ENCODE measurements around the gene STYXL2. TPM values are rescaled to one million over a fixed set of nuclear protein-coding genes. Genes with fewer than 3 reads are reported as not detected.
A peak's percentile ranks its signal among the peaks of the same experiment; 100 is the strongest.

STYXL2 gene
- total RNA-seq, 4 donors from 2014 or later, result under 0.01 TPM; not detected in 3

GRCh38 chr1:167066333-167067122 lies 27.3 kb upstream of the STYXL2 start:
- peaks cover 0 to 4% (median 0%) of the 10 kb centered on the region in 4 donors for H3K27me3 ChIP-seq
- no peaks in the 10 kb centered on the region for H3K36me3 ChIP-seq
- peak overlapping the region in 3 of 4 donors; percentile 15 to 48 (median 34) for H3K4me3 ChIP-seq
- WGBS, 2 donors, result 2 to 6% methylated on average over 20 to 27 of the region's 31 CpGs
- no peaks in the 10 kb centered on the region for H3K9me3 ChIP-seq
- no peak overlapping the region for H3K27ac ChIP-seq
- peaks cover 0 to 8% (median 0%) of the 10 kb centered on the region in 3 donors for H3K4me1 ChIP-seq
- no peak for DNase-seq
- intact Hi-C loops (cut with DNase I), result loop anchor here (10.0 kb wide), 3 partner anchors 148 to 468 kb away; no protein-coding TSS in a partner anchor
- no peak for TF ChIP-seq POLR2A (IDR thresholded peaks at IDR 0.05)
- TF ChIP-seq, protein P1, sequence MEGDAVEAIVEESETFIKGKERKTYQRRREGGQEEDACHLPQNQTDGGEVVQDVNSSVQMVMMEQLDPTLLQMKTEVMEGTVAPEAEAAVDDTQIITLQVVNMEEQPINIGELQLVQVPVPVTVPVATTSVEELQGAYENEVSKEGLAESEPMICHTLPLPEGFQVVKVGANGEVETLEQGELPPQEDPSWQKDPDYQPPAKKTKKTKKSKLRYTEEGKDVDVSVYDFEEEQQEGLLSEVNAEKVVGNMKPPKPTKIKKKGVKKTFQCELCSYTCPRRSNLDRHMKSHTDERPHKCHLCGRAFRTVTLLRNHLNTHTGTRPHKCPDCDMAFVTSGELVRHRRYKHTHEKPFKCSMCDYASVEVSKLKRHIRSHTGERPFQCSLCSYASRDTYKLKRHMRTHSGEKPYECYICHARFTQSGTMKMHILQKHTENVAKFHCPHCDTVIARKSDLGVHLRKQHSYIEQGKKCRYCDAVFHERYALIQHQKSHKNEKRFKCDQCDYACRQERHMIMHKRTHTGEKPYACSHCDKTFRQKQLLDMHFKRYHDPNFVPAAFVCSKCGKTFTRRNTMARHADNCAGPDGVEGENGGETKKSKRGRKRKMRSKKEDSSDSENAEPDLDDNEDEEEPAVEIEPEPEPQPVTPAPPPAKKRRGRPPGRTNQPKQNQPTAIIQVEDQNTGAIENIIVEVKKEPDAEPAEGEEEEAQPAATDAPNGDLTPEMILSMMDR (IDR thresholded peaks at IDR 0.05), result peak; percentile 82 to 95 (median 92)

DNA sequence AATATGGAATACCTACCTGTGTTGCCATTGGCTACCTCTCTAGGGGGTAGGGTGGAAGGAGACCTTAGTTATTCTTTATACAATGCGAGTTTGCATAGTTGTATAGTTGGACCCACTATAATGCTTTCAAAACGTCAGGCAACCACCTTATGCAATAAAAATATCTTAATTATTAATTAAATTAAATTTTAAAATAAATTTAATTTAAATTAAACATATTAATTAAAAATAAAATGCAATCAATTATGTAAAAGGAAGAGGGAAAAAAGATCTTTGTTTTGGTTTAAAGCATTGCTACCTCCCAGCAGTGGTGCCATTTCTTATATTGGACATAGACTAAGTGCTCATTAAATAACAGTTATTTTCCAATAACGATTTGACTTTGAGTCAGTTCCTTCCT lies 26.0 kb upstream of the STYXL2 start:
- Histone ChIP-seq H3K9me3 (no peaks in the 10 kb centered on the region), H3K4me1 (peaks cover 0 to 8% (median 0%) of the 10 kb centered on the region in 3 donors), H3K27ac (no peak overlapping the region), H3K4me3 (no peak overlapping the region), H3K27me3 (peaks cover 0 to 4% (median 0%) of the 10 kb centered on the region in 4 donors), H3K36me3 (no peaks in the 10 kb centered on the region)
- intact Hi-C loops (cut with DNase I), result loop anchor here (10.0 kb wide), 3 partner anchors 147 to 467 kb away; no protein-coding TSS in a partner anchor
- no peak for TF ChIP-seq POLR2A (IDR thresholded peaks at IDR 0.05)
- TF ChIP-seq, protein P1 (IDR thresholded peaks at IDR 0.05), result no peak
- WGBS, 2 donors, result 72 to 74% methylated on average over 3 of the region's 3 CpGs
- DNase-seq, result no peak

DNA sequence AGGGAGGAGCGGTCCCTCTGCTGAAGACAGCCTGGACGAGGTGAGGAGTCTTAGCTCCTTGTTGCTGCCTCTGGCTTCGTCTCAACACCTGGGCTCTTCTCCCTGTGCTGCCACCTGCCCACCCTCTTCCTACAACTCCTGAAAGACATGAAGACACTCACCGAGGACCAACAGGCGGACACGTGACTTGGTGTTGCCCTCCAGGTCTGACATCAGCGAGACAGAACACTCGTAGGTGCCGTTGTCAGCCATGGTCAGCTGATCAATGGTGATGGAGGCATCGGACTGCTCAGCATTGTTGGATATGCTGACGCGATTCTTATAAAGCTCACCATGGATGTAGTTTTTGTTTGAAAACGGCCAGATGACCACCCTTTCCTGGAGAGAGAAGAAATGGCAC lies 25.1 kb upstream of the STYXL2 start:
- TF ChIP-seq POLR2A (IDR thresholded peaks at IDR 0.05), result no peak
- TF ChIP-seq, protein P1 (IDR thresholded peaks at IDR 0.05), result no peak
- H3K27ac ChIP-seq, result no peak overlapping the region
- H3K27me3 ChIP-seq, result peaks cover 0 to 4% (median 0%) of the 10 kb centered on the region in 4 donors
- intact Hi-C loops (cut with DNase I), result loop anchor here (10.0 kb wide), 3 partner anchors 146 to 466 kb away; no protein-coding TSS in a partner anchor
- no peaks in the 10 kb centered on the region for H3K36me3 ChIP-seq
- H3K4me3 ChIP-seq, result no peak overlapping the region
- H3K9me3 ChIP-seq, result no peaks in the 10 kb centered on the region
- no peak for DNase-seq
- 74 to 92% methylated on average over 4 to 12 of the region's 13 CpGs for WGBS, 2 donors
- peaks cover 0 to 8% (median 0%) of the 10 kb centered on the region in 3 donors for H3K4me1 ChIP-seq

DNA sequence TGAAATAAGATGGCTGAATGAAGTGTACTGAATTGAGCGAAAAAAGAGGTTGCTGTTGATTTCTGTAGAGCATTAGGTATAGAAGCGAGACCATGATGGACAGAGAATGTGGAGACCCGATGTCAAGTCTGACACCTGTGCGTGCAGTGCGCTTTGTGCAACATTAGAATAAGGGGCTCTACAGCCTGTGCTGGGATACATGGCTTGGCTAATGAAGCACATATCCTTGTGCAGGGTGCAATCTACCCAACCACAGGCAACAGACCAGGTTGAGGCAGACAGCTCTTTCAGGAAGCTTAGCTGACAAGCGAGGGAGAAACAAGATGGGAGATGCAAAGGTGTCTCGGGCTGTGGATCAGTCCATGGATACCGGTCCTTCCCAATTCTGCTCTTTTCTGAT lies 22.6 kb upstream of the STYXL2 start:
- no peak for DNase-seq
- Histone ChIP-seq H3K36me3 (no peaks in the 10 kb centered on the region), H3K4me1 (peaks cover 0 to 8% (median 0%) of the 10 kb centered on the region in 3 donors), H3K27me3 (peaks cover 0 to 10% (median 0%) of the 10 kb centered on the region in 4 donors), H3K4me3 (no peak overlapping the region), H3K27ac (no peak overlapping the region), H3K9me3 (no peaks in the 10 kb centered on the region)
- intact Hi-C loops (cut with DNase I), result no loop called here
- 75 to 94% methylated on average over 8 of the region's 8 CpGs for WGBS, 2 donors
- TF ChIP-seq, protein P1 (IDR thresholded peaks at IDR 0.05), result no peak
- no peak for TF ChIP-seq POLR2A (IDR thresholded peaks at IDR 0.05)

DNA sequence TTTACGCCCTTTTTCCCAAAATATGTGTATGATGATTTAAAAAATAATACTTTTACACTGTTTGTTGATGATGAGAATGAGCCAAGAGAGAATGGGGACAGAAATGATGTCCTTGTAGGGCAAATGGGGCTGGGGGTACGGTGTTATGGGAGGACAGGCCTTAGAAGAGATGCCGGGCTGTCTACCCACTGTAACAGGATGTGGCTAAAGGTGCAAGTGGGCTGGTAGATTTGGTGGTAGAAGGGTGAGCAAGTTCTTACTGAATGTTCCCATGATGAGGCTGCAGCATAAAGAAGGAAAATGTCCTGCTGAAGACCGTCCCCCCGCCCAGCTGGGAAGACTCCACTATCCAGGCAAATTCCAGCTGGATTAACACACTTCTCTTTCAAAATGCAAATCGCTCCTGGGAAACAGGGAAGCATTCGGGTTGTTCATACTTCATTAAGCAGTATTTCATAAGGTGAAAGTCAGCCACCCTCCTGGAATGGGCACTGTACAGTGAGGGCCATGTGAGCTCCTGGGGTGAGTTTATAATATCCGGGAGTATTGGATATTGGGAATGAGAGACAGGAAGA lies 17.7 kb upstream of the STYXL2 start:
- Histone ChIP-seq H3K4me3 (no peak overlapping the region), H3K9me3 (no peaks in the 10 kb centered on the region), H3K4me1 (no peaks in the 10 kb centered on the region), H3K27me3 (peaks cover 0 to 37% (median 0%) of the 10 kb centered on the region in 4 donors), H3K36me3 (no peaks in the 10 kb centered on the region), H3K27ac (no peak overlapping the region)
- 76 to 85% methylated on average over 8 of the region's 8 CpGs for WGBS, 2 donors
- TF ChIP-seq, protein P1 (IDR thresholded peaks at IDR 0.05), result no peak
- no peak for TF ChIP-seq POLR2A (IDR thresholded peaks at IDR 0.05)
- no peak for DNase-seq
- intact Hi-C loops (cut with DNase I), result no loop called here

Data from esophagus squamous epithelium (tissue), 5 donors.